Spleen (tissue), 13 donors: ENCODE measurements around the gene RANBP17. TPM values are rescaled to one million over a fixed set of nuclear protein-coding genes. Genes with fewer than 3 reads are reported as not detected.
A peak's percentile ranks its signal among the peaks of the same experiment; 100 is the strongest.

Experiments
- DNase-seq: peaks from one replicate; pipeline ENCODE4 v3.0.0-alpha.2; 2020
- H3K27ac ChIP-seq, 8 donors: fragments of 200-600 bp; sonication (generic) in 7 of 8; 1 replicate in 4 of 8; 2 replicates in 4 of 8; pipeline versions ENCODE4 v1.5.0 to v1.8.0; 2016 to 2021; ENCODE audit warnings: inconsistent platforms in 4 of 8, mild to moderate bottlenecking in 4 of 8, moderate library complexity in 1 of 8
- H3K27me3 ChIP-seq, 7 donors: fragments of 200-600 bp; sonication (generic) in 6 of 7; replicated peaks in 1 of 7; 1 replicate in 4 of 7; 2 replicates in 3 of 7; pipeline versions ENCODE4 v1.5.0 to v1.8.0; 2016 to 2021; ENCODE audit warnings: inconsistent platforms in 3 of 7, mild to moderate bottlenecking in 1 of 7
- H3K36me3 ChIP-seq, 6 donors: fragments of 200-600 bp; sonication (generic) in 5 of 6; 1 replicate in 4 of 6; 2 replicates in 2 of 6; pipeline versions ENCODE4 v1.5.0 to v1.8.0; 2016 to 2021; ENCODE audit warnings: inconsistent platforms in 2 of 6
- H3K4me1 ChIP-seq, 6 donors: fragments of 200-600 bp; sonication (generic) in 5 of 6; 1 replicate in 3 of 6; 2 replicates in 3 of 6; pipeline versions ENCODE4 v1.5.0 to v1.8.0; 2016 to 2021; ENCODE audit warnings: inconsistent platforms in 3 of 6
- H3K4me3 ChIP-seq, 8 donors: fragments of 200-600 bp; sonication (generic) in 7 of 8; 1 replicate in 4 of 8; 2 replicates in 4 of 8; pipeline versions ENCODE4 v1.5.0 to v1.8.0; 2016 to 2021; ENCODE audit warnings: inconsistent platforms in 4 of 8, mild to moderate bottlenecking in 4 of 8, moderate library complexity in 2 of 8
- H3K9me3 ChIP-seq, 8 donors: fragments of 200-600 bp; sonication (generic) in 7 of 8; 1 replicate in 4 of 8; 2 replicates in 4 of 8; pipeline versions ENCODE4 v1.5.0 to v1.8.0; 2016 to 2021; ENCODE audit warnings: inconsistent platforms in 4 of 8
- CTCF ChIP-seq, 11 experiments: fragments of 200-600 bp in 7 of 11; fragments of 450-650 bp in 4 of 11; sonication (generic) in 4 of 11; IDR thresholded peaks in 8 of 11; conservative IDR thresholded peaks in 3 of 11; 1 replicate in 7 of 11; 2 replicates in 4 of 11; pipeline versions ENCODE4 v1.4.0 to v1.8.0; 2016 to 2021; ENCODE audit warnings: antibody characterized with exemption in 11 of 11, inconsistent platforms in 4 of 11, mild to moderate bottlenecking in 1 of 11
- POLR2A ChIP-seq, 3 donors: fragments of 450-650 bp; IDR thresholded peaks; one replicate each; pipeline ENCODE4 v1.5.1; 2017; ENCODE audit warnings: antibody characterized with exemption in 3 of 3, mild to moderate bottlenecking in 1 of 3
- POLR2AphosphoS5 ChIP-seq, 3 donors: sonication (generic); formaldehyde crosslinking; IDR thresholded peaks; one replicate each; pipeline ENCODE4 v1.5.1; 2017; ENCODE audit warnings: antibody characterized with exemption in 3 of 3
- WGBS, 5 donors: extraction: QIAGEN DNeasy Blood & Tissue Kit in 3 of 5; methylation state at CpG; one replicate each; pipeline versions ENCODE4 v1.1.5 to v1.1.7; 2013 to 2018; 5-methylcytosine and 5-hydroxymethylcytosine counted together
- intact Hi-C: fragments of 100-400 bp; cut with DNase I; formaldehyde crosslinking; loops from one replicate; pipeline ENCODE4 v1.15.0; 2023; ENCODE audit warnings: low total_unique reads
- long read RNA-seq, 2 donors: transcript quantifications; one replicate each; lab custom pipeline, GENCODE V29; 2026
- polyA plus RNA-seq, 3 donors: library from polyadenylated mRNA; stranded (reverse); fragments of 200-250 nt; gene quantifications; one replicate each; pipeline ENCODE4 v1.2.1, GENCODE V29; 2013
- total RNA-seq, 7 donors: library from RNA; depleted of rRNA in 3 of 7; stranded (reverse); fragments of >200 nt in 3 of 7; fragmentation: NEBNext Ultra II Directional in 4 of 7; extraction: Animal tissue kit (Norgen Biotek cat#: 25700) in 4 of 7; gene quantifications; one replicate each; pipeline versions ENCODE4 v1.1.0 to v1.2.1, GENCODE V29; 2016 to 2021
- donor health status: healthy with polysubstance abuse.
- donor health status: DM: no; HTN: no; CAD: no; lungs with moderate emphysema.
- donor health status: DM: no; HTN: no; CAD: no.
- donor health status: Bipolar disorder and iron deficiency.
- donor health status: healthy.
- donor health status: DM: no; HTN: no; CAD: no.
- donor health status: DM: yes; HTN: yes; CAD: no.

Gene RANBP17
- total RNA-seq (1 to 10 TPM; 1.6 to 6.6 (median 5.0) TPM), polyA plus RNA-seq (under 1 TPM; 0.56 to 0.74 (median 0.64) TPM)
- long read RNA-seq, donor 1: 0 reads
- long read RNA-seq, donor 2: 0 reads

GRCh38 chr5:170861917-170862766, at the start of gene RANBP17:
RANBP17 (plus strand) TSS chr5:170862018.
- Histone ChIP-seq H3K4me3 (peak within 1 kb of the TSS; percentile 35 to 72 (median 51)), H3K9me3 (peaks cover 4 to 42% (median 31%) of the 10 kb centered on the region in 8 donors), H3K36me3 (peaks cover 0 to 3% (median 0%) of the 10 kb centered on the region in 6 donors), H3K4me1 (peaks cover 0 to 13% (median 6%) of the 10 kb centered on the region in 6 donors), H3K27ac (peak within 1 kb of the TSS in 1 of 8 donors; percentile 8), H3K27me3 (peaks cover 0 to 40% (median 12%) of the 10 kb centered on the region in 7 donors)
- intact Hi-C loops: no loop called here
- DNase-seq: peak; percentile 78
- TF ChIP-seq CTCF (IDR thresholded peaks at IDR 0.05 in 8 of 11, conservative IDR thresholded peaks at IDR 0.05 in 3 of 11) (no peak), POLR2AphosphoS5 (IDR thresholded peaks at IDR 0.05) (no peak), POLR2A (IDR thresholded peaks at IDR 0.05) (no peak)
- 2 to 8% (median 6%) methylated on average over 45 to 102 of the region's 102 CpGs for WGBS, 5 donors

- Histone ChIP-seq H3K27ac (no peak overlapping the region), H3K36me3 (no peaks in the 10 kb centered on the region), H3K4me3 (no peak overlapping the region), H3K27me3 (peaks cover 0 to 12% (median 0%) of the 10 kb centered on the region in 7 donors), H3K4me1 (no peaks in the 10 kb centered on the region), H3K9me3 (no peaks in the 10 kb centered on the region)
- TF ChIP-seq CTCF (IDR thresholded peaks at IDR 0.05 in 8 of 11, conservative IDR thresholded peaks at IDR 0.05 in 3 of 11) (no peak), POLR2A (IDR thresholded peaks at IDR 0.05) (no peak), POLR2AphosphoS5 (IDR thresholded peaks at IDR 0.05) (no peak)
- WGBS, 5 donors: 87 to 96% (median 93%) methylated on average over 5 of the region's 5 CpGs
- DNase-seq: no peak
- intact Hi-C loops: no loop called here
Observed at GRCh38 chr5:170813231-170813630, 48.6 kb upstream of the RANBP17 start.

GRCh38 chr5:170817195-170817594, 44.6 kb upstream of the RANBP17 start:
- no peak for TF ChIP-seq POLR2AphosphoS5 (IDR thresholded peaks at IDR 0.05)
- no peak for TF ChIP-seq POLR2A (IDR thresholded peaks at IDR 0.05)
- TF ChIP-seq CTCF (IDR thresholded peaks at IDR 0.05 in 8 of 11, conservative IDR thresholded peaks at IDR 0.05 in 3 of 11): no peak
- intact Hi-C loops: no loop called here
- Histone ChIP-seq H3K4me3 (no peak overlapping the region), H3K27ac (no peak overlapping the region), H3K36me3 (no peaks in the 10 kb centered on the region), H3K9me3 (no peaks in the 10 kb centered on the region), H3K27me3 (peaks cover 0 to 4% (median 0%) of the 10 kb centered on the region in 7 donors), H3K4me1 (no peaks in the 10 kb centered on the region)
- DNase-seq: no peak
- WGBS, 5 donors: 76 to 89% (median 78%) methylated on average over 3 of the region's 3 CpGs

GRCh38 chr5:170818232-170818631, 43.6 kb upstream of the RANBP17 start:
- WGBS, 5 donors: 79 to 97% (median 94%) methylated on average over 1 of the region's 1 CpG
- no peak overlapping the region for H3K4me3 ChIP-seq
- no peak for DNase-seq
- intact Hi-C loops: no loop called here
- no peaks in the 10 kb centered on the region for H3K4me1 ChIP-seq
- TF ChIP-seq POLR2A (IDR thresholded peaks at IDR 0.05): no peak
- no peak for TF ChIP-seq POLR2AphosphoS5 (IDR thresholded peaks at IDR 0.05)
- no peak for TF ChIP-seq CTCF (IDR thresholded peaks at IDR 0.05 in 8 of 11, conservative IDR thresholded peaks at IDR 0.05 in 3 of 11)
- peaks cover 0 to 4% (median 0%) of the 10 kb centered on the region in 7 donors for H3K27me3 ChIP-seq
- no peaks in the 10 kb centered on the region for H3K9me3 ChIP-seq
- H3K36me3 ChIP-seq: no peaks in the 10 kb centered on the region
- H3K27ac ChIP-seq: no peak overlapping the region
